HUES48 (cell line): Measurements from ENCODE around the gene PRKN.

Experiments
- H3K27ac ChIP-seq: one replicate; pipeline ENCODE4 v1.7.0; 2013; ENCODE audit warnings: low read depth, low read length, inconsistent platforms
- H3K27me3 ChIP-seq: 2 replicates; pipeline ENCODE4 v1.6.1; 2013; ENCODE audit warnings: mild to moderate bottlenecking, low read length; ENCODE audit not compliant: control insufficient read depth, insufficient read depth
- H3K36me3 ChIP-seq: 2 replicates; pipeline ENCODE4 v1.6.1; 2013; ENCODE audit warnings: low read length; ENCODE audit not compliant: control insufficient read depth, insufficient read depth
- H3K4me1 ChIP-seq: 2 replicates; pipeline ENCODE4 v1.6.1; 2013; ENCODE audit warnings: mild to moderate bottlenecking, low read length; ENCODE audit not compliant: control insufficient read depth, insufficient read depth
- H3K4me3 ChIP-seq: 2 replicates; pipeline ENCODE4 v1.5.1; 2013; ENCODE audit warnings: mild to moderate bottlenecking, low read depth, low read length
- H3K9ac ChIP-seq: 2 replicates; pipeline ENCODE4 v1.6.1; 2013; ENCODE audit warnings: mild to moderate bottlenecking, low read depth, low read length, moderate library complexity
- H3K9me3 ChIP-seq: 2 replicates; pipeline ENCODE4 v1.6.1; 2013; ENCODE audit warnings: low read length; ENCODE audit not compliant: control insufficient read depth, insufficient read depth

Gene PRKN

DNA sequence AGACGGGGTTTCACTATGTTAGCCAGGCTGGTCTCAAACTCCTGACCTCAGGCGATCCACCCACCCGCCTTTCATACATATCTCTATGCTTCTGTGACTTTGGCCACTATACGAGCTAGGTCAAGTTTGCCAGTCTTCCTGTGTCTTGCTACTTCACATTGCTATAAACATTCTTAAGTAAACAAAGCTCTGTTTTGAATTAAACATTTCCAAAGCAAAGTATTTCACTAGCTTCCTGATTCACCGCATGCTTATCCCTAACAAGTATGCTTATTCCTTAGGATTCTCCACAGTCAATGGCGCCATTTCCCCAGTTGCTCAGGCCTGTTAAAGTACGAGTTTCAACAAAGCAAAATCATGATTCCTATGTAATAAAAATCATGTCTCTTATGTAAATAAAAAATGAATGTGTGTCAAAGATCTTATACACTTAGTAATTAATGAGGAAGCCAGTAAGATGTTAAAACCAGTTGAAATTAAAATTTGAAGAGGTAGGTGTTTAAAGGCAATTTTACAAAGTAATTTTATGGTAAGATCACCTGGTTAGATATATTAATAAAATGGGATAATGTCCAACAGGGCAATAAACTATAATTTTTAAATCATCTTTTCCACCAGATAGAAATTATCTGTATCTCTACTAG lies 88.5 kb downstream of the PRKN start:
- H3K27ac ChIP-seq: no peak overlapping the region
- H3K4me3 ChIP-seq: no peak overlapping the region
- no peak overlapping the region for H3K9ac ChIP-seq
- no peaks in the 10 kb centered on the region for H3K4me1 ChIP-seq
- H3K27me3 ChIP-seq: no peaks in the 10 kb centered on the region
- H3K36me3 ChIP-seq: no peaks in the 10 kb centered on the region
- H3K9me3 ChIP-seq: no peaks in the 10 kb centered on the region

DNA sequence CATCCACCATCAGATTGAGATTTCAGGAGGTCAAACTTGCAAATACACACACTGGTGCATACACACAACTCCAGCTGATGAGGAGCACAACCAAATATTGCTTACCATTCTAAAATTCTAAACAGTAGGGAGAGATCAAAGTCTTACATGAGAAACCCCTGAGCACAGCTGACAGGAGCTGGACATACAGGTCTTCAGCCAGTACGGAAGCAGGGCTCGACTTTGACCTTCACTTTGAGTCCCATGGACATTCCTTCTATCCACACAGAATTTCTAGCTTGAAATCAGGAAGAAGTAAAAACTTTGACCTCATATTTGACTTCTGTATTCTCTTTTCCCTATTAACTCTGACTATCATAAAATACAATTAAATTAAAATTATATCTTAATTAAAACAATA lies 90.2 kb downstream of the PRKN start:
- no peaks in the 10 kb centered on the region for H3K4me1 ChIP-seq
- no peaks in the 10 kb centered on the region for H3K27me3 ChIP-seq
- no peak overlapping the region for H3K4me3 ChIP-seq
- no peak overlapping the region for H3K9ac ChIP-seq
- H3K9me3 ChIP-seq: no peaks in the 10 kb centered on the region
- H3K36me3 ChIP-seq: no peaks in the 10 kb centered on the region
- H3K27ac ChIP-seq: no peak overlapping the region

GRCh38 chr6:162636167-162636566 lies 91.4 kb downstream of the PRKN start:
- Histone ChIP-seq H3K9ac (no peak overlapping the region), H3K4me3 (no peak overlapping the region), H3K27ac (no peak overlapping the region), H3K36me3 (no peaks in the 10 kb centered on the region), H3K4me1 (no peaks in the 10 kb centered on the region), H3K9me3 (no peaks in the 10 kb centered on the region; the same call in 1 of the 2 replicates), H3K27me3 (no peaks in the 10 kb centered on the region)

GRCh38 chr6:162631546-162631945 lies 96.0 kb downstream of the PRKN start:
- Histone ChIP-seq H3K36me3 (no peaks in the 10 kb centered on the region), H3K4me3 (no peak overlapping the region), H3K9me3 (no peaks in the 10 kb centered on the region; the same call in 1 of the 2 replicates), H3K4me1 (no peaks in the 10 kb centered on the region; the same call in 1 of the 2 replicates), H3K27me3 (no peaks in the 10 kb centered on the region), H3K9ac (no peak overlapping the region), H3K27ac (no peak overlapping the region)

- H3K4me1 ChIP-seq: peaks cover 11% of the 10 kb centered on the region
- no peak overlapping the region for H3K4me3 ChIP-seq
Observed at GRCh38 chr6:162630069-162630468, 97.5 kb downstream of the PRKN start.

GRCh38 chr6:162627825-162628224 lies 99.7 kb downstream of the PRKN start:
- H3K9me3 ChIP-seq: no peaks in the 10 kb centered on the region; the same call in 1 of the 2 replicates
- H3K27ac ChIP-seq: no peak overlapping the region
- H3K4me3 ChIP-seq: no peak overlapping the region
- H3K9ac ChIP-seq: no peak overlapping the region
- H3K27me3 ChIP-seq: no peaks in the 10 kb centered on the region
- H3K4me1 ChIP-seq: peaks cover 13% of the 10 kb centered on the region
- no peaks in the 10 kb centered on the region for H3K36me3 ChIP-seq

More at GRCh38 chr6:162630069-162630468, 97.5 kb downstream of the PRKN start:
- H3K27me3 ChIP-seq: no peaks in the 10 kb centered on the region
- no peaks in the 10 kb centered on the region; the same call in 1 of the 2 replicates for H3K9me3 ChIP-seq
- no peak overlapping the region for H3K9ac ChIP-seq
- no peaks in the 10 kb centered on the region for H3K36me3 ChIP-seq
- no peak overlapping the region for H3K27ac ChIP-seq

GRCh38 chr6:162627362-162627761 lies 100.2 kb downstream of the PRKN start:
- Histone ChIP-seq H3K4me1 (peaks cover 13% of the 10 kb centered on the region), H3K9ac (no peak overlapping the region), H3K27me3 (no peaks in the 10 kb centered on the region), H3K9me3 (no peaks in the 10 kb centered on the region; the same call in 1 of the 2 replicates), H3K36me3 (no peaks in the 10 kb centered on the region), H3K27ac (no peak overlapping the region), H3K4me3 (no peak overlapping the region)

- Histone ChIP-seq H3K9ac (no peak overlapping the region), H3K9me3 (no peaks in the 10 kb centered on the region; the same call in 1 of the 2 replicates), H3K27ac (no peak overlapping the region), H3K4me3 (no peak overlapping the region), H3K27me3 (no peaks in the 10 kb centered on the region), H3K4me1 (peaks cover 13% of the 10 kb centered on the region), H3K36me3 (no peaks in the 10 kb centered on the region)
Observed at GRCh38 chr6:162626869-162627268, 100.7 kb downstream of the PRKN start.

DNA sequence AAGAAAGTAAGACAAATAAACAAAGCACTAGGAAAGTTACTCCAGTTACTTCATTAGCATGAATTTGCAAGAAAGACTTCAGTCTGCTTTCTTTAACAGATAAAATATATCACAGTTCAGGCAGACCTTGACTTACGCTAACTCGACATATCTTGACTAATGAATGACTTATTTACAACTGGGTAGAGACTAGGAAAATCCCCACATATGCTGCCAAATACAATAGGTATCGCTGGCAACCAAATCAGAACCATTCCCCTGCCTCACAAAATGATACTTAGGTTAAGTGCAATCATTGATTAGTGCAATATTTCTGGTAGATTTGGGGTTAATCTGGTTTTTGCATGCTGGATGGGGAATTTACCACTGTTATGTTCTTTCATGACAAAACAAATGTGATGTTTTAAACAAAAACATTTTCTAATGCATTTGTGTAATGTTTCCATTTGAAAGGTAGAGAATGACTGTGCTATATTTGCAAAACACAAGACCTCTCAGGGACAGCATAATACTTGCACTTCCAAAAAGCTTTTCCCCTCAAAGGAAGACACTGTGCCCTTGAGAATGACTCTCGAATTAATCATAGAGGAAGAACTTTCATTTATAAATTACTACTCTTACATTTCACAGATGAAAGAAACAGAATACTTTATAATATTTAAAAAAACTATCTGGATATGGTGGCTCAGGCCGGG lies 101.6 kb downstream of the PRKN start:
- peak overlapping the region; percentile 89 for H3K27ac ChIP-seq
- no peaks in the 10 kb centered on the region for H3K27me3 ChIP-seq
- peak overlapping the region; percentile 36; the same call in 1 of the 2 replicates for H3K4me3 ChIP-seq

DNA sequence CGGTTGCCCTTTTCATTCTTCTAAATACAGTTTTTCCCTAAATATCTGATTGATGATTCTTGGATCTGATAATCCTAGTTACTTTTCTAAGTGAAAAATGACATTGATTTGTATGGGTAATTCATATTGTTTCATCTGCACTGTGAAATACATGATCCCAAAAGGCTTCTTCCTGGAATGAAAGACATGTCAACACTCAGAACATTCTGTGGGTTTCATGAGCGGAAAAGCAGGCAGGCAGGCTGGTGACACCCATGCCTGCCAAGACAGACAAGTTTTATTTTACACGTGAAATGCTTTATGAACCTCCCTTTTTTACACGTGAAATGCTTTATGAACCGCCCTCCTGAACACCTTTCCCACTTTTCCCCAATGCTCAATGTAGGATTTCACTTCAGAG lies 105.0 kb downstream of the PRKN start:
- H3K4me1 ChIP-seq: peaks cover 18% of the 10 kb centered on the region
- no peaks in the 10 kb centered on the region for H3K27me3 ChIP-seq
- no peaks in the 10 kb centered on the region for H3K9me3 ChIP-seq
- no peaks in the 10 kb centered on the region for H3K36me3 ChIP-seq
- no peak overlapping the region for H3K27ac ChIP-seq
- H3K9ac ChIP-seq: no peak overlapping the region
- no peak overlapping the region for H3K4me3 ChIP-seq

More for the DNA sequence above, 101.6 kb downstream of the PRKN start:
- H3K4me1 ChIP-seq: peaks cover 18% of the 10 kb centered on the region
- no peaks in the 10 kb centered on the region for H3K9me3 ChIP-seq
- no peaks in the 10 kb centered on the region for H3K36me3 ChIP-seq
- H3K9ac ChIP-seq: peak overlapping the region; percentile 34; the same call in 1 of the 2 replicates

DNA sequence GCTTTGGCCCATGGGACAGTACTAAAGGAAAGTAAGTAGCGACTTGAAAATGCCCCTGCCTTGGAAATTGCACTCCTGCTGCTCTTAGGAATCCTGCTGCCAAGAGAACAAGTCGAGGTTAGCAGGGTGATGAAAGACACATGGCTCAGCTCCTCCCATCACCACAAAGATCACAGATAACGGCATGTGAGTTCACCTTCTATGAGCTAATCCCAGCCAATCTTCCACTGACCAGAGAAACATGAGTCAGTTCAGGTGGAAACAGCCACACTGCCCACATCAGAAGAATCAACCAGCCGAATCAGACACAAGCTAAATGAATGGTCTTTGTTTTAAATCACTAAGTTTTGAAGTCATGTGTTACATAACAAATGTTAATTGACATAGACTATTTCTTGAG lies 106.3 kb downstream of the PRKN start:
- no peaks in the 10 kb centered on the region for H3K36me3 ChIP-seq
- no peak overlapping the region for H3K4me3 ChIP-seq
- no peak overlapping the region for H3K9ac ChIP-seq
- H3K9me3 ChIP-seq: no peaks in the 10 kb centered on the region
- no peak overlapping the region for H3K27ac ChIP-seq
- H3K27me3 ChIP-seq: no peaks in the 10 kb centered on the region
- peaks cover 18% of the 10 kb centered on the region for H3K4me1 ChIP-seq
